SK-MEL-5 (cell line): ENCODE data around the gene PLXNA4. TPM values are rescaled to one million over a fixed set of nuclear protein-coding genes. Genes with fewer than 3 reads are reported as not detected.

ENCODE experiments used
- DNase-seq: peaks from one replicate; pipeline ENCODE4 v3.0.0-alpha.2; 2016; ENCODE audit warnings: low read depth, low spot score
- in situ Hi-C: cut with HindIII; loops from 2 replicates; pipeline ENCODE4 v1.10.0; 2016; ENCODE audit warnings: low sequenced_read_pairs, high pct_unique_total_duplicates, low pct_unique_long_range_greater_than_20kb
- total RNA-seq: library from RNA; depleted of rRNA; stranded (reverse); fragments of >200 nt; shearing (Covaris generic); gene quantifications from 2 replicates; pipeline ENCODE4 v1.2.3, GENCODE V29; 2014

The PLXNA4 gene
- total RNA-seq, 1 experiment from 2014 or later: 0.18 TPM

DNA sequence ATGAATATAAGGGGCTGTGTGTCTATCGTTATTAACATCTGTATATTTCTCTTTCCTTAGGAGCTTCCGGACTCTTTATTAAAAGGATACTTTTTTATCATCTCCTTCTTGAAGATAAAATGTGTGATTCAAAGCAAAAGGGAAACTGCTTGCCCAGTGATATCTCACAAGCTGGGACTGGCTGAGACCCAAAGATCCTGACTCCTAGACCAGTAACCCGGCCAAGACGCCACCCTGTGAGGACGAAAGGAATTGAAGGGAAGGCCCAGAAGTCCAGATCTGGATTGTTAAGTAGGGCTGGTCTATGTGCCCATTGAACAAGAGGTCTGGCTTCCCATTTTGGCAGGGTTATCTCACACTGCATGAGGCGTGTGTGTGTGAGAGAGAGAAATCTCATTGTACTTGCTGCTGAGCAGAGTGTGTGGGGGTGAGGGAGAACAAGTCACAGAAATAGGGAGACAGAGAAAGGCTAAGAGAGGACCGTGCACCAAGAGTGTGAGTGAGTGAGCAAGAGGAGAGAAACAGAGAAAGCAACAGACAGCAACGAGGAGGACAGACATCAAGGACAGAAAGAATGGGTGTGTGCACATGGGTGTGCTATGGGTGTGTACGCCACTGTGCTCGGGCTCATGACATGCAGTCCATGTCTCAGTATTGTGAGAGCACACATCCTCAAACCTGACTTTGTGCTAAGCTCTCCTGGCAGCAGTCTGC lies 75.4 kb downstream of the PLXNA4 start:
- peak; percentile 73 for DNase-seq
- in situ Hi-C loops: no loop called here

DNA sequence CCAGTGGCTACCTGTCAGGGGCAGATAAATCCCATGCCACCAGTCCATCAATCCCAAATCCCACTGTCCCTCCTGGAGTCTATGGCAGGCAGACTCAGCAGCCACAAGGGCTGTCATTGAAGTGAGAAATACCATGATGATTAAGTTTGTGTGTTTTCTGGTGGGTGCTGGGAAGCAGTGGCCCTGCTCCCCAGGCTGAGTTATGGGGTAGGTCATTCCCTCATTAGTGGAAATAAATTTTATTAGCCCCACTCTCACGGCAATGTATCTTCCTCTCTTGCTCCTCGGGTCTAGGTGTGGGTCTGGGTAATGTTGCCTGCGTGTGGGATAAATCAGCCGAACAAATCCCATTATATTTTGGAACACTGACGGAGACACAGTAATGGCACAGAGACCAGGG lies 76.8 kb downstream of the PLXNA4 start:
- in situ Hi-C loops: no loop called here
- no peak for DNase-seq

DNA sequence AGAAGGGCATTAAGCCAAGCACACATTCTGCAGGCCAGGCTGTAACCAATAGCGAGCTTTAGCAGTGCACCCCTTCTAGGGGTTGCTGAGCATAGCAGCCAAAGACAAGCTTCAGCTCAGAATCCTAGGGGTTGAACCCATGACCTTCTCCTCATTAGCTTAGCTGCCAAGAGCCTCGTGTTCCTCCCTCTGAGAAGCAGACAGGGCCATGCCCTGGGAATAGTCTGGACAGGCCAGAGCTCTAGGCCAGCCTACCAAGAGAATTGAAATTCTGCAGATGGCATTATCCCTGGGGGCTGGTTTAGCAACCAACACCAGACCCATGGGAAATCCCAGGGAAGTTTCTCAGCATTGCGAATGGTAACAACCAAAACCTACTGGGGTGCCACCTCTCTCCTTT lies 77.2 kb downstream of the PLXNA4 start:
- in situ Hi-C loops: no loop called here

DNA sequence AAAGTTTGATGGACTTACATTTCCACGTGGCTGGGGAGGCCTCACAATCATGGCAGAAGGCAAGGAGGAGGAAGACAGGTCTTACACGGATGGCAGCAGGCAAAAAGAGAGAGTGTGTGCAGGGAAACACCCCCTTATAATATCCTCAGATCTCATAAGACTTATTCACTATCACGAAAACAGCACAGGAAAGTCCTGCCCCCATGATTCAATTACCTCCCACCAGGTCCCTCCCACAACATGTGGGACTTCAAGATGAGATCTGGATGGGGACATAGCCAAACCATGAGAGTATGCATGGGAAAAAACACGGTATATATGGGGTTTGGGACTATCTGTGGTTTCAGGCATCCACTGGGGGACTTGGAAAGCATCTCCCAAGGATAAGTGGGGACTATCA lies 78.0 kb downstream of the PLXNA4 start:
- in situ Hi-C loops: no loop called here

More for the DNA sequence above, 77.2 kb downstream of the PLXNA4 start:
- DNase-seq: no peak

DNA sequence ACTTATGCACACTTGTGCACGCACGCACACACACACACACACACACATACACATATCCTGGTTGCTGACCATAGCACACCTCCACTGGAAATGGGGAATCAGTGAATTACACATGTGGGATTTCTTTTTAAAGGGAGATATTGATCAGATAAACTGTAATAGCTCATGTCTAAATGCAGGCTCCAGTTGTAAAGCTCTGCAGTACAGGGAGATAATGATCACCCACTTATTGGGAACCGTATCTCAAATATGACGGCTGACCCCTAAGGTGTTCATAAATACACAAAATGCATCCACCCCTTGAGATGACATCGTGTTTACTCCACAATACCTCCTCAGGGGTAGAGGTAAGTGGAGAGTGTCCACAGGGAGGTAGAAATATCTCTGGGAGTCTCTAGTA lies 79.2 kb downstream of the PLXNA4 start:
- in situ Hi-C loops: no loop called here
- no peak for DNase-seq

More for the DNA sequence above, 78.0 kb downstream of the PLXNA4 start:
- no peak for DNase-seq

DNA sequence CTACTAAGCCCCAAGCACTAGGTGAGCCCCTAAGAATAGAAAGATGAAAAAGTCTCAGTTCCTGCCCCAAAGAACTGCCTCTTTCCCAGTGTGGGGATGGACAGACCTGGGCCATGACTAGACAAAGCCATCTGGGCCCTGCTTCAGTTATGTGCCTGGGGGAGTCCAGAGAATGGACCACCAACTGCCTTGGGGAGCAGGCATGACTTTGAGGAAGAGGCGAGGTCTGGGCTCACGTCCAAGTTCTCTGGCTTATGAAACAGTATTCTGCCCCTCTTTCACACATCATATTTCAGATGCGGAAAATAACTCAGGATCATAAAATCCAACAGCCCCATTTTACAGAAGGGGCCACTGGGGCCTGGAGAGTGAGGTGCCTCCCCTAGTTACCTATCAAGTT lies 80.3 kb downstream of the PLXNA4 start:
- DNase-seq: no peak
- in situ Hi-C loops: no loop called here

DNA sequence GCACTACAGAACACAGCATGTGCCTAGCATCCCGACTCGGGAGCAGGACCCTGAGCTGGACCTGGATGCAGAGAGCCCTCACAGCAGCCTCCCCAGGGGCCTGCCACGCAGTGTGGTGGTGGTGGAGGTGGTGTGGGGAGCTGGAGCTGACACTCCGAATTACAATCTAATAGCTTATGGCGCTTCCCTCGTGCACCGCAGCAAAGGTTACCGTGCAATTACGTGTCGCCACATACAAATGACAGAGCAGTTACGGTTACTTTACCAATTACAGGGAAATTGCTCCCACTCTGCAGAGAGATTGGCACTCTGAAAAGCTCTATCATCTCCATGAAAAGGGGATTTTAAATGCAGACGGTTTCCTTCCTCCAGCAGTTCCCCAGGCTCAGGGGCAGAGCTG lies 81.8 kb downstream of the PLXNA4 start:
- DNase-seq: no peak
- in situ Hi-C loops: no loop called here

DNA sequence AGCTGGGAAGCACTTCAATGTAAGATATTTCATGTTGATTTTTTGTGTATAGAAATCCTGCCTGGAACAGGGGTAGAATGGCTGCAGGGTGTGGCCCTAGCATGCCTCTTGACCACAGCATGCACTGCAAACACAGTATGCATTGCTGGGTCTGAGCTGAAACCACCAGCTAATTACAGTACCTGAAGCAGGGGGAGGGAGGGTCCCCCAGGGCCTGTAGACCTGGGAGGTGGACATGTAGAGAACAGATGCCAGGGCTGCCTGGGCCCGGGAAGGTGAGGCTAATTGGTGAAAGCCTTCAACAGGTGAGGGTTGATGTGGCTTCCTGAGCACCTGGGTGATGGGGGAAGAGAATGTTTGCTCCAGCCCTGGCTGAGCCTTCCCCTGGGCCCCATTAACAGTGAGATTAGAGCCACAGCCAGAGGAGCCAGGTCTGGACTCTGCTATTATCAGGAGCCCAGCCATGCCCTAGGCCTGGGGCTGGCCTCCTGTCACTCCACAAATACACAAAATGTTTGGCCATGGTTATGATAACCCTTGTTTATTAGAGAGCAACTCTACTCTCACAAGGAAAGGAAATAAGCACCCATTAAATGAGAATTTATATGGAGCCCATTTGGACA lies 83.3 kb downstream of the PLXNA4 start:
- no peak for DNase-seq
- in situ Hi-C loops: no loop called here

DNA sequence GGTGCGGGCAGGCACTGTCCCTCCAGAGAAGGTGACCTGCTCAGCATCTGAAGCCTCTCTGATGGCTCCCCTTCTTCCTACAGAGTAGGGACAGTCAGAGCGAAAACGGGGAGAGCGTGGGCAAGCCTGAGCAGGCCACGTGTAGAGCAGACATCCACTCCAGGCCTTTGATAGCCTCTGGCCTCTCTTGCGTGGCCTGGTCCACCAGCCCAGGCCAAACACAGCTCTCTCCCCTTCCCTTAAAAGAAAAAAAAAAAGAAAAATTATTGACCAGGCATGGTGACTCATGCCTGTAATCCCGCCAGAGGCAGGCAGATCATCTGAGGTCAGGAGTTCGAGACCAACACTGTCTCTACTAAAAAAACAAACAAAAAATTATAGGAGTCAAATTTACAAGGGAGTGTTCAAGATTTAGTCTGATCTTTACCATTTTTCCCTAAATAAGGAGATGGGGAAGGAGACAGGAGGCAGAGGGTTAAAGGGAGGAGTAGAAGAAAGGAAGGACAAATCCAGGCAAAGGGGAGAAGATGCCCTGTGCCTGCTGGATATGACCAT lies 84.8 kb downstream of the PLXNA4 start:
- in situ Hi-C loops: no loop called here
- DNase-seq: no peak

DNA sequence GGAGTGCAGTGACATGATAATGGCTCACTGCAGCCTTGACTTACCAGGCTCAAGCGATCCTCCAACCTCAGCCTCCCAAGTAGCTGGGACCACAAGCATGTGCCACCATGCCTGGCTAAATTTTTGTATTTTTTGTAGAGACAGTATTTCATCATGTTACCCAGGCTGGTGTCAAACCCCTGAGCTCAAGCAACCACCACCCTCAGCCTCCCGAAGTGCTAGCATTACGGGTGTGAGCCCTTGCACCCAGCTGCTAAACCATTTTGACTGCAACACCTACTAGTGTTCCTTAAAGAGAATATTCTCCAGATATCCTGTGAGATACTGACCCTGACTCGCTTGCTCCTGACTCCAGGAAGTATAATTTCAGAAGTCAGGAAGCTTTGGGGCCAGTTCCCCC lies 85.8 kb downstream of the PLXNA4 start:
- no peak for DNase-seq
- in situ Hi-C loops: no loop called here

DNA sequence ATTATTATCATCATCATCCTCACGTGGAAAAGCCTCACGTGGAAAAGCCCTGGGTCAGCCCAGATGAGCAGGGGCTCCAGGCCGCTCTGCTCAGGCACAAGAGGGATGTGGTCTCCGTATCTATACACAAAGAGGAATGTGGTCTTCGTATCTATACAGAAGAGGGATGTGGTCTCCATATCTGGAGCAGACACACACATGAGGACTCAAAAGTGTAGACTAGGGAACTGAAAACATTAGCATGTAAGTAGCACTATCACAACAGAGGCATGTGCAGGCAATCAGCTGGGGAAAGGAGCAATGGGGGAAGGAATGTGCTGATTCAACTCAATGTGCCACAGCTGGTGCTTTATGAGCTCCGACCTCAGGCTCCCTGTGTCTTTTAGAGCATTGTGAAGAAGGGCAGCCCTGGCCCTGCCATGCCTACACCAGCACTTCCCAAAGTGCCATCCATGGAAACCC lies 86.5 kb downstream of the PLXNA4 start:
- in situ Hi-C loops: no loop called here

DNA sequence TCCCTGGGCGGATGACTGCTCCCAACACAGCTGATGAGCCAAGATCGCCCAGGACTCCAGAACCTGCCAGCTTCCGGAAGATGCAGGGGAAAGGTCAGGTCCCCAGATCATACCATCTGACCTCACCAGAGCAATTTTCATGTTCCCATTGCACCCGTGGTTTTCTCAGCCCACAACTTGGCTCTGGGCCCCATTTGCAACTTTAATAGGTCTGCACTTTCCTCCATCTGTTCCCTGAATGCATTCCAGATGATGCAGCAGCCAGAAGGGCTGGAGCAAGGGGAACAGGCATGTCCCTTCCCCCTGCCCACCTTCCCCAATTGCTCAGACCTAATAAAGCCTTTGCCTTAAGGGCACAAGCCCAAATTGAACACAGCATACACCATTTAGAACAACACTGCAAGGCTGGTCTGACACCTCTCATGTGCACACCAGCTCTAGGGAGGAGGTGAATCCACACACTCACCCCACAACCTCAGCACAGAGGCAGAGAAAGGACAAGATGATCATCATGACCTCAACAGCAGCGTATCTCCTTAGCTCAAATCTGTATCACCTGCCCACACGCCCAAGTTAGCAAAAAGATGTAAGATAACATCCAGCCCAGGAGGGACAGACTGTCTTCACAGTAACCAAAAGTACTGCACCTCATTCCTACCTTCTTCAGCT lies 87.5 kb downstream of the PLXNA4 start:
- in situ Hi-C loops: no loop called here
- no peak for DNase-seq

More for the DNA sequence above, 86.5 kb downstream of the PLXNA4 start:
- no peak for DNase-seq

DNA sequence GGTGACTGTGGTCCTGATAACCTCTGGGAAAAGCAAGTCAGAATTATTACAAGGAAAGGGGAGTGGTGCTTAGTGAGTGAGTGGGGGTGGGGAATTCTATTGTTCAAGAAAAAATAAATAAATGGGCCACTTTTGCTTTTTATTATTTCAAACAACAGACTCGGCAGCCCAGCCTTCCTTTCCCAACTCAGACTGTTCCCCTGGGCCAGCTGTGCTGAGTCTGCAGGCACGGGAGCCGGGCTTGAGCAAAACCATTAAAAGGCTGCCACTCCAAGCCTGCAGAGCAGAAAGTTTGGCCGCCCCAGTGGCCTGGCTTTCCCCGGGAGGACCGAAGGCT lies 90.0 kb downstream of the PLXNA4 start:
- in situ Hi-C loops: no loop called here
- DNase-seq: no peak

DNA sequence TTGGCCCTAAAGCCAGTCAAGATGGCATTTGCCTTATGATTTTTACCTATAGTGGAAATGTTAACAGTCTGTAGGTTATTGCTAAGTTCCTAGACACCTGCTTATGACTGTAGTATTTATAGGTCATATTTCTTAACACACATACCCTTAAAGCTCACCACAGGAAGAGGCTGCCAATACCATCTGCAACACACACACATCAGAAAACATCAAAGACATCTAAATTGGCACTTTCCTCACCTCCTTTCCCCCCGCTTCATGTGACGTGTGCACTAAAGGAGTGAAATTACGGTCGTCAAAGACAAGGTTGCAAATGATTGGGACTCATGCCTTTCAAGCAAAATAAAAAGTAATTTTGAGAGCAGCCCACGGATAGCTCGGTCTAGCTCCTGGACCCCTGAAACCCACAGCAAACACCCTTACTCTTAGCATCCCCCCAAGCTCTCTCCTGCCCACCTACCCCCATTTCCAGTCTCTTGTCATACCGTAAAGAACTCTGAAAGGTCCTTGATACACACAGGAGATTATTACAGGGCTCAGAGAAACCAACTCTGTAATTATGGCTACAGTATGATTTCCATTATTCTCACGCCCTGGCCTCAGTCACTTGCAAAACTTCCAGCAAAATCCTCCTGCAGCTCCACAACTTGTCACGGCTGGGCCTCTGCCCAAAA lies 90.5 kb downstream of the PLXNA4 start:
- in situ Hi-C loops: no loop called here
- no peak for DNase-seq

DNA sequence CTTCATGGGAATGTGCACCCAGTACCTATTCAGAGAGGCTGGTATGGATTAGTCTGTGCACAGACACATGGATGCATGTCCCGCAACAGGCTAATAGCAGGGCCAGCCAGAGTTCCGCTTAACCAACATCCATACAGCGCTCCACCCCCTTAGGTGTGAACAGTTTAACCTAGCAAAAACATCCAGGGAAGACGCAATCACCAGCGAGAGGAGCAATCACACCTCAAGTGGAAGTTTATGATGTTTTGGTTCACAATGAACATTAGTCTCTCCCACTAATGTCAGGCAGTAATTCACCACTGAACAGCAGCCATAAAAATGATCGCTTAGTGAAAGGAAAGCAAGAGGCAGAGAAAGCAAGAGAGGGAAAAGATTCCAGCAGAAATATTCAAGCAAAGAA lies 91.1 kb downstream of the PLXNA4 start:
- in situ Hi-C loops: no loop called here
- DNase-seq: no peak

DNA sequence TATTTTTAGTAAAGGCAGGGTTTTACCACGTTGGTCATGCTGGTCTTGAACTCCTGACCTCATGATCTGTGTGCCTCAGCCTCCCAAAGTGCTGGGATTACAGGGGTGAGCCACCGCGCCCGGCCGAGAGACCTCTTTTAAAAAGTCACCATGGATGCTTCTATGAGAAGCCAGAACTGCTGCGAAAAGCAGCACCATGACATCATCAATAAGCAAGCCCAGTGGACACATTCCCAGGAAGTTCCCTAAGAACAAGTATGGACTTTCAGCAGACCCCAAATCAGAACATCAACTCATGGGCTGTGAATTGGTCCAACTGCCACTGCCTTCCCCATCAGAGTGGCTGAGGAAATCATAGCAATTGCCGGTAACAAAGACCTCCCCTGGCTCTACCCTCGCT lies 93.4 kb downstream of the PLXNA4 start:
- in situ Hi-C loops: no loop called here
- no peak for DNase-seq

DNA sequence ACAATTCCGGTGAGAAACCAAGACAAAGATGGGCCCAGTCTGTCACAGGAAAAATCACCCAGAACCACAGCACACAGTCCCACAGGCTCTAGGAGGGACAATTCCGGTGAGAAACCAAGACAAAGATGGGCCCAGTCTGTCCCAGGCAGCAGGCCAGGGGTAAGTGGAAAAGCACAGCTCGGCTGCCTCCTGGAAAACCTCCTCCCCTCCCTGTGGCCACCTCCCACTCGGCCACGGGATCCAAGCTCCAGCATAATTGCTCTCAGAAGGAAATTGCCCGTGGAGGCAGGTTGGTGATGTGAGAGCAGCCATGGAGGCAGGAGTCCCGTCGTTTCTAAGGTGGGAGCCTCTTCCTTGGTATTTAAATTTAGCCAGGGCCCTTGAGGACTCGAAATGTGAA lies 95.7 kb downstream of the PLXNA4 start:
- DNase-seq: no peak
- in situ Hi-C loops: no loop called here

DNA sequence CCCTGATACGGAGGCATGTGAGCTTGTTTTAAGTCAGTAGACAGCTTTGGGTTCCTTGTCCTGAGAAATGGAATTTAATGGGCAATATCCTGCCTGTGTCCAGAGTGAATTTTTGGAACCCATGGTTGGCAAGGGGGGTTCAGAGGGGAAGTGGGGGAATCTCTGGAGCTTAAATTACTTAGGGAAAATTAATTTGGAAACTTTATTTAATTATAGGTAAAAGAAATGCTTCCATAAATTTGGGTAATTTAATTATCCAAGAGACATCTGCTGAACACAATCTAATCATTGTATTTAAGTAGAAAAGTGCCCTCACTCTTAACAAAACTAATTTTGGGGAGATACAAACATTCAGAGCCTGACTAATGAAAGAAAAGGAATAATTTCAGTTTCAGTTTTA lies 99.7 kb downstream of the PLXNA4 start:
- in situ Hi-C loops: no loop called here
- no peak for DNase-seq
